ENCODE measurements around the gene GGCT.

The GGCT gene

DNA sequence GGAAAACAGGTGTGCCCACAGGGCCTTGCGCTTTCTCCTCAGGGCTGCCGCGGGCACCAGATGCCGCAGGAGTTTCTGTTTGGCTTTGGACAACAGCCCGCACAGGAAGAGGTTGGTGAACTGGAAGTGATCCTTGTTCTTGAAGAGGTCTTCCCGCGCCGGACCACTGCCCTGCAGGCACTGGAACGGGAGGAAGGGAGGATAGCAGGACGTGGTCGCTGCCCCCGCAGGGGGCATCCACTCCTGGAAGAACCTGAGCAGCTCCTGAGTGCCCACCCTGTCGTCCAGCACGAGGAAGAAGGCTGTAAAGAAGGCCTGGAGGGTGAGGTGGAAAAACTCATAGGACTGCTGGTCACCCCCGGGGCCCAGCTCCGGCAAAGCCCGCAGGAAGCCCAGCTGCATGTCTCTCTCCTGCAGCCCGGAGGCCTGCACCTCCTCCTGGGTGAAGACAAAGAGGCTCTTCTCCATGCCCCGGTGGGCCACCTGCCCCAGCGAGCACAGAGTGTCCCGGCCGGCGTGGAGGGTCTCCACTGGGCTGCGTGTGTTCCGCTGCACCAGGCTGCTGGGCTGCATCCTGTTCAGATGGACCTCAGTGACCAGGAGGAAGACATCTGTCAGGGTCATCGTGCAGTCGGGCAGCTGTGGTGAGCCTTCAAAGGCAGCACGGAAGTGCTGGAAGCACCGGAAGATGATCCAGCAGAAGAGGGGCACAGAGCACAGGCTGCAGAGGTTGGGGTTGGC, 52.9 kb downstream of the GGCT start:
- Mint-ChIP-seq H3K27me3 (no peaks in the 10 kb centered on the region), H3K36me3 (ENCODE audit: low read depth) (peaks cover 77% of the 10 kb centered on the region), H3K9me3 (no peaks in the 10 kb centered on the region), H3K4me3 (no peak overlapping the region), H3K27ac (no peak overlapping the region), H3K4me1 (ENCODE audit: low read depth) (no peaks in the 10 kb centered on the region)
- DNase-seq, result no peak

DNA sequence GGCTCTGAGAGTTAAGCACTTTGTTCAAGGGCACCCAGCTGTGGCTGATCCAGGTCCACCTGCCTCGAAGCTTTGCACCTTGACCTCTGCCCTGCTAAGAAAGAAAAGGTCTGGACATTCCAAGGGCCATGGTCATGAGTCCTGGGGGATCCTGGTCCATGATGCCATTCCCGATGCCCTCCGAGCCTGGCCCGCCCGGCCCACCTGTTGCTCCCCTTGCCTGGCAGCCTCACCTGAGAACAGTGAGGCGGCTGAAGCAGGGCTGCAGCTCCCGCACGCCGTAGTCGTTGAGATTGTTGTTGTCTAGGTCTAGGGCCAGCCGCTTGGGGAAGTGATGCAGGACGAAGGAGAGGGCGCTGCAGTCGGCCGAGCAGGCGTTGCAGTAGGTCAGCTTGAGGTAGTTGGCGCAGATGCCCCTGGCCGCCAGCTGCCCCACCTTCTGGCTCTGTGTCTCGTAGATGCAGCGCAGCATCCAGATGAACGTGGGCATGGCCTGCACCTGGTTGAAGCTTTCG, 53.6 kb downstream of the GGCT start:
- Mint-ChIP-seq H3K9me3 (no peaks in the 10 kb centered on the region), H3K4me3 (no peak overlapping the region), H3K36me3 (ENCODE audit: low read depth) (peaks cover 77% of the 10 kb centered on the region), H3K27ac (no peak overlapping the region), H3K4me1 (ENCODE audit: low read depth) (peaks cover 2% of the 10 kb centered on the region), H3K27me3 (no peaks in the 10 kb centered on the region)
- DNase-seq, result no peak

DNA sequence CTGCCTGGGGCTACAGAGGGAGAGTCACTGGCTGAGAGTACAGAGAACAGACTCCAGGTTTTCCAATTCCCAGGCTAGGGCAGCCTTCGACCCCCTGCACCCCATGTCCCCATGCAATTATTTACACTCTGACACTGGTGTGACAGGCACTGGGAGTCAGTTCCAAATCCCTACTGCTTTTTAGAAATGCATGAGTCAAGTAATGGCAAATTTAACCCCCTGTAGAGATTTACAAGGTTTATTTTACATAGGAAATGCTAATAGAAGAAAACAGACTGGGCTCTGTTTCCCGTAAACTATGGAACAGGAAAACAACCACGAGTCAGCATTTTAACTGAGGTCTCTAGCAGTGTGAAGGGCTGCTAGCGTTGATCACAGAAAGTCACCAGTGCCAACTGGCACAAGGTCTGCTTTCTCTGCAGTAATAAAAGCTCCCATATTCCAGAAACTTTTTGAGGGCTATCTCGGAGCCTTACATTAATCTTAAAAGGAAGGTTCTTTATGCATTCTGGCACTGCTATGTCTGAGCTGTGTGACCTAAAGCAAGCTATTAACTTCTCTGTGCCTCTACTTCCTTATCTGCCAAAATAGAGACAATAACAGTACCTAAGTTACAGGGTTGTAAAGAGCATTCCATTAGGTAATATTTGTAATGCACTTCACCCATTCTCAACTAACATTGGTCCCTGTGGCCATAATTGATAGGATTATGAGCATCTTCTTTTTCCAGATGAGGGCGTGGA, 54.2 kb downstream of the GGCT start:
- Mint-ChIP-seq H3K27me3 (no peaks in the 10 kb centered on the region), H3K27ac (no peak overlapping the region), H3K9me3 (no peaks in the 10 kb centered on the region), H3K4me1 (ENCODE audit: low read depth) (peaks cover 7% of the 10 kb centered on the region), H3K4me3 (no peak overlapping the region), H3K36me3 (ENCODE audit: low read depth) (peaks cover 74% of the 10 kb centered on the region)
- no peak for DNase-seq

DNA sequence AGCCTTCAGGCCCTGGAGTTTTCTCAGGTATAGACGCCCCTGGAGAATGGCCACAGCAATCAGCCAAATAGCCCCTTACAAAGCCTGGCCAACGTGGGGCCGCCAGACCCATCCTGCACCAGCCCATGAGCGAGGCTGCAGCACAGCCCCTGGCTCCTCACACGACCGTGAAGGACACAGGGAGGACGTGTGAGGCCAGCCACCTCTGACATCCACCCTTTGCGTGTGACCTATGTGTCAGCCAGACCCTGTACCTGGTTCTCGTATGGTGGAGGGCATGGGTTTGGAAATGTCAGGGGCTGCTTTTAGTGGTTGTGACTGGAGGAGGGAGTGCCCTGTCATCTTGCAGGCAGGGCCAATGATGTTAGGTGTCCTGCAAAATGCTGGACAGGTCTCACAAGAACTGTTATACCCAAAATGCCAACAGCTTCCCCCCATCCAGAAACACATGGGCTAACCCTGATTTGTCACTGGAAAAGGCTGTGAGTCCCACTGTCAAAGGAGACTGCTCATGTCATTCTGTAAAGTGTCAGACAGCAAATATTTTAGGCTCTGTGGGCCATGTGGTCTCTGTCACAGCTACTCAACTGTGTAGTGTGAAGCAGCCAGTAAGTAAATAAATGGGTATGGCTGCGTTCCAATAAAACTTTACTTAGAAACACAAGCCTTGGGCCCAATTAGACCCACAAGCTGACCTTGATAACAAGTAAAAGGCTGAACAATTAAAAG, 56.0 kb downstream of the GGCT start:
- peaks cover 7% of the 10 kb centered on the region for H3K4me1 Mint-ChIP-seq (ENCODE audit: low read depth)
- DNase-seq, result no peak
- no peak overlapping the region for H3K4me3 Mint-ChIP-seq
- no peaks in the 10 kb centered on the region for H3K9me3 Mint-ChIP-seq
- H3K27me3 Mint-ChIP-seq, result no peaks in the 10 kb centered on the region
- peaks cover 57% of the 10 kb centered on the region for H3K36me3 Mint-ChIP-seq (ENCODE audit: low read depth)
- no peak overlapping the region for H3K27ac Mint-ChIP-seq

DNA sequence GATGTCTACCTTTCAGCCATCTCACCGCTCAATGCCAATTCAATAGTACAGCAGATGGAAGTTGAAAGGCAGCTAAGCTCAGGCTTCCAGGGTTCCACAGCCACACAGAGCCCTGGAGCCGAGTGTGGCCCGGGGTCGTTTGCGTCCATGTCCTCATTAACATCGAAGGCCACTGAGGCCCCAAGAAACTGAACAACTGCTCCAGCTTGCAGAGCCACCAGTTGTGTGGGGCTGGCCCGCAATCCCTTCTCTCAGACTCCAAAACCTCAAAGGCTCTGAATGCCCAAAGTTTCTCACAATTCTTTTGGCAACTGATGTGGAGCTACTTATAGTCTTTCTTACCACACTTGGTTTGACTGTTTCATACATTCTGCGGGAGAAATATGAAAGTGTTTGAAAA, 57.2 kb downstream of the GGCT start:
- H3K36me3 Mint-ChIP-seq (ENCODE audit: low read depth), result peaks cover 47% of the 10 kb centered on the region
- no peaks in the 10 kb centered on the region for H3K27me3 Mint-ChIP-seq
- no peak overlapping the region for H3K4me3 Mint-ChIP-seq
- peaks cover 7% of the 10 kb centered on the region for H3K4me1 Mint-ChIP-seq (ENCODE audit: low read depth)
- no peak overlapping the region for H3K27ac Mint-ChIP-seq
- DNase-seq, result no peak
- no peaks in the 10 kb centered on the region for H3K9me3 Mint-ChIP-seq
